Measurements from ENCODE around the gene UBXN10. TPM values are rescaled to one million over a fixed set of nuclear protein-coding genes. Genes with fewer than 3 reads are reported as not detected.

Gene UBXN10
- total and polyA plus RNA-seq, 2 of the 4 experiments (the other 2 are of a cell fraction) = not detected

DNA sequence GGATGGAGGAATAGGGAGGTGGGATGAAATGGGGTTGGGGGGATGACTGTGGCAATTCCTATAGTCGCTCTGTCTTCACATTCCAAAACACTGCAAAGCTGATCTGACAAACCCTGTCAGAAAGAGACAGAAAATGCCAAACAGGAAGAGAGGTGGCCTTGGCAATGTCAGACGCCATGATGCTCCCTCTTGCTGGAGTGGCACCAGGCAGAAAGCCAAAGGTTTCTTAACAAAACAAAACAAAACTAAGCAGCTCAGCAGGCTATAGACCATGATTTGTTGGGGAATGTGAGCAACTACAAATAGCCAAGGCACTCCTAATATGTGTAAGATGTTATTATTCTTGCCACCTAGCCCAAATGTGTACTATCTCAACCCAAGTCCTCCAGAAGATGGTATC, 43.3 kb downstream of the UBXN10 start:
- Histone ChIP-seq H2BK15ac (ENCODE audit: low read depth, low read length) (no peak overlapping the region), H3K23ac (ENCODE audit: low read depth, low read length) (no peak overlapping the region), H2AK5ac (ENCODE audit: low read depth, low read length) (no peak overlapping the region), H3K27me3 (ENCODE audit: control insufficient read depth, insufficient read depth, low read length) (peaks cover 30% of the 10 kb centered on the region), H3K9me1 (ENCODE audit: insufficient read depth, low read length) (no peaks in the 10 kb centered on the region), H3K4me1 (ENCODE audit: control insufficient read depth, insufficient read depth, low read length) (0 out of 2 replicates have a peak, but pooled peaks cover 2% of the 10 kb centered on the region), H4K8ac (ENCODE audit: low read depth in 2 of 2, low read length in 2 of 2) (no peak overlapping the region), H2BK5ac (ENCODE audit: low read depth, low read length, poor library complexity, severe bottlenecking) (no peak overlapping the region), H3K79me1 (ENCODE audit: low read depth in 1 of 2, low read length in 2 of 2) (no peaks in the 10 kb centered on the region), H4K20me1 (ENCODE audit: insufficient read depth, low read length) (no peaks in the 10 kb centered on the region), H3K36me3 (ENCODE audit: control insufficient read depth, insufficient read depth, low read length) (no peaks in the 10 kb centered on the region), H3K14ac (replicated peaks; ENCODE audit: low read depth, low read length) (no peak overlapping the region), H2BK120ac (ENCODE audit: low read depth, low read length) (no peak overlapping the region), H2AFZ (replicated peaks; ENCODE audit: low read length, poor library complexity) (no peak overlapping the region), H3K9me3 (ENCODE audit: control insufficient read depth, insufficient read depth, low read length) (no peaks in the 10 kb centered on the region), H3K27ac (ENCODE audit: insufficient read depth, low read length) (no peak overlapping the region), H4K91ac (ENCODE audit: insufficient read depth, low read depth, low read length) (no peak overlapping the region), H3K4me2 (ENCODE audit: low read depth, low read length) (no peak overlapping the region), H3K4me3 (ENCODE audit: insufficient read depth, low read depth, low read length) (no peak overlapping the region), H2AK9ac (replicated peaks; ENCODE audit: low read depth, low read length, poor library complexity) (no peak overlapping the region), H3K9ac (ENCODE audit: low read depth, low read length) (no peak overlapping the region), H3K56ac (ENCODE audit: extremely low read depth, insufficient read depth, low read length) (no peak overlapping the region), H4K5ac (ENCODE audit: low read depth, low read length) (no peak overlapping the region), H3K4ac (ENCODE audit: low read depth, low read length) (no peak overlapping the region), H2BK20ac (ENCODE audit: low read depth, low read length) (no peak overlapping the region), H3K18ac (ENCODE audit: low read depth, low read length) (no peak overlapping the region)
- ChIA-PET CTCF (interaction anchor here (1.0 kb wide), 1 partner anchor 11 kb away, joined by 3 read pairs; no protein-coding TSS in a partner anchor), POLR2A (ENCODE audit: unreplicated experiment) (no interaction called here)
- ATAC-seq (ENCODE audit: low read depth) (no peak), DNase-seq (no peak)
- TF ChIP-seq FOS (IDR thresholded peaks at IDR 0.05; ENCODE audit: low read depth, low read length) (no peak), SMC3 (IDR thresholded peaks at IDR 0.05; ENCODE audit: low read depth, low read length) (no peak), MAFK (IDR thresholded peaks at IDR 0.05; ENCODE audit: low read depth, low read length) (no peak), CHD1 (IDR thresholded peaks at IDR 0.05; ENCODE audit: low read depth, low read length) (no peak), POLR2A (IDR thresholded peaks at IDR 0.05; ENCODE audit: low read depth, low read length) (no peak), RCOR1 (IDR thresholded peaks at IDR 0.05; ENCODE audit: insufficient replicate concordance, low read length) (no peak), RAD21 (IDR thresholded peaks at IDR 0.05; ENCODE audit: low read length) (no peak), NFE2L2 (IDR thresholded peaks at IDR 0.05; ENCODE audit: low read depth, low read length) (no peak), BHLHE40 (IDR thresholded peaks at IDR 0.05; ENCODE audit: low read depth, low read length) (no peak), MXI1 (IDR thresholded peaks at IDR 0.05; ENCODE audit: borderline replicate concordance, low read depth, low read length) (no peak)
- TF ChIP-seq, protein P1, sequence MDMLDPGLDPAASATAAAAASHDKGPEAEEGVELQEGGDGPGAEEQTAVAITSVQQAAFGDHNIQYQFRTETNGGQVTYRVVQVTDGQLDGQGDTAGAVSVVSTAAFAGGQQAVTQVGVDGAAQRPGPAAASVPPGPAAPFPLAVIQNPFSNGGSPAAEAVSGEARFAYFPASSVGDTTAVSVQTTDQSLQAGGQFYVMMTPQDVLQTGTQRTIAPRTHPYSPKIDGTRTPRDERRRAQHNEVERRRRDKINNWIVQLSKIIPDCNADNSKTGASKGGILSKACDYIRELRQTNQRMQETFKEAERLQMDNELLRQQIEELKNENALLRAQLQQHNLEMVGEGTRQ (IDR thresholded peaks at IDR 0.05; ENCODE audit: low read depth, low read length) = no peak
- TF ChIP-seq, protein P2, sequence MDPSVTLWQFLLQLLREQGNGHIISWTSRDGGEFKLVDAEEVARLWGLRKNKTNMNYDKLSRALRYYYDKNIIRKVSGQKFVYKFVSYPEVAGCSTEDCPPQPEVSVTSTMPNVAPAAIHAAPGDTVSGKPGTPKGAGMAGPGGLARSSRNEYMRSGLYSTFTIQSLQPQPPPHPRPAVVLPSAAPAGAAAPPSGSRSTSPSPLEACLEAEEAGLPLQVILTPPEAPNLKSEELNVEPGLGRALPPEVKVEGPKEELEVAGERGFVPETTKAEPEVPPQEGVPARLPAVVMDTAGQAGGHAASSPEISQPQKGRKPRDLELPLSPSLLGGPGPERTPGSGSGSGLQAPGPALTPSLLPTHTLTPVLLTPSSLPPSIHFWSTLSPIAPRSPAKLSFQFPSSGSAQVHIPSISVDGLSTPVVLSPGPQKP (IDR thresholded peaks at IDR 0.05; ENCODE audit: borderline replicate concordance, low read depth, low read length) = no peak
- dilution Hi-C loops (cut with HindIII; ENCODE audit: low sequenced_read_pairs, unreplicated experiment) (no loop called here), intact Hi-C loops (cut with micrococcal nuclease) (no loop called here), in situ Hi-C loops (cut with MboI; ENCODE audit: low sequenced_read_pairs) (no loop called here)
- no TSS peak for BruUV-seq (replicated peaks)
- no CpG with 5 or more reads among the region's 2 CpGs for WGBS, 2 experiments (ENCODE audit: extremely low coverage in 2 of 2, insufficient read length in 1 of 2)

Data from IMR-90 (cell line).